HUES48 (cell line): Measurements from ENCODE around the gene PTPRN2.

ENCODE experiments used
- H3K27ac ChIP-seq: one replicate; pipeline ENCODE4 v1.7.0; 2013; ENCODE audit warnings: low read depth, low read length, inconsistent platforms
- H3K27me3 ChIP-seq: 2 replicates; pipeline ENCODE4 v1.6.1; 2013; ENCODE audit warnings: mild to moderate bottlenecking, low read length; ENCODE audit not compliant: control insufficient read depth, insufficient read depth
- H3K36me3 ChIP-seq: 2 replicates; pipeline ENCODE4 v1.6.1; 2013; ENCODE audit warnings: low read length; ENCODE audit not compliant: control insufficient read depth, insufficient read depth
- H3K4me1 ChIP-seq: 2 replicates; pipeline ENCODE4 v1.6.1; 2013; ENCODE audit warnings: mild to moderate bottlenecking, low read length; ENCODE audit not compliant: control insufficient read depth, insufficient read depth
- H3K4me3 ChIP-seq: 2 replicates; pipeline ENCODE4 v1.5.1; 2013; ENCODE audit warnings: mild to moderate bottlenecking, low read depth, low read length
- H3K9ac ChIP-seq: 2 replicates; pipeline ENCODE4 v1.6.1; 2013; ENCODE audit warnings: mild to moderate bottlenecking, low read depth, low read length, moderate library complexity
- H3K9me3 ChIP-seq: 2 replicates; pipeline ENCODE4 v1.6.1; 2013; ENCODE audit warnings: low read length; ENCODE audit not compliant: control insufficient read depth, insufficient read depth

PTPRN2 gene

GRCh38 chr7:158262284-158263109 is 325.1 kb downstream of the PTPRN2 start:
- Histone ChIP-seq H3K9ac (no peak overlapping the region), H3K27me3 (no peaks in the 10 kb centered on the region), H3K4me1 (no peaks in the 10 kb centered on the region), H3K27ac (no peak overlapping the region), H3K9me3 (peaks cover 35% of the 10 kb centered on the region), H3K4me3 (no peak overlapping the region), H3K36me3 (no peaks in the 10 kb centered on the region)

GRCh38 chr7:158261362-158262235 is 326.0 kb downstream of the PTPRN2 start:
- H3K9ac ChIP-seq: no peak overlapping the region
- H3K4me1 ChIP-seq: no peaks in the 10 kb centered on the region
- no peak overlapping the region for H3K4me3 ChIP-seq
- no peaks in the 10 kb centered on the region for H3K36me3 ChIP-seq
- no peaks in the 10 kb centered on the region for H3K27me3 ChIP-seq
- no peak overlapping the region for H3K27ac ChIP-seq
- peaks cover 35% of the 10 kb centered on the region for H3K9me3 ChIP-seq

GRCh38 chr7:158260567-158261361 is 326.9 kb downstream of the PTPRN2 start:
- no peak overlapping the region for H3K4me3 ChIP-seq
- H3K4me1 ChIP-seq: no peaks in the 10 kb centered on the region
- no peaks in the 10 kb centered on the region for H3K36me3 ChIP-seq
- H3K9me3 ChIP-seq: peaks cover 39% of the 10 kb centered on the region
- no peak overlapping the region for H3K27ac ChIP-seq
- no peak overlapping the region for H3K9ac ChIP-seq
- no peaks in the 10 kb centered on the region for H3K27me3 ChIP-seq

- H3K27me3 ChIP-seq: no peaks in the 10 kb centered on the region
- no peak overlapping the region for H3K9ac ChIP-seq
Observed at GRCh38 chr7:158259671-158260418, 327.8 kb downstream of the PTPRN2 start.

GRCh38 chr7:158259141-158259540 is 328.5 kb downstream of the PTPRN2 start:
- Histone ChIP-seq H3K27me3 (no peaks in the 10 kb centered on the region), H3K4me1 (no peaks in the 10 kb centered on the region), H3K9ac (no peak overlapping the region), H3K36me3 (no peaks in the 10 kb centered on the region), H3K27ac (no peak overlapping the region), H3K4me3 (no peak overlapping the region), H3K9me3 (peaks cover 38% of the 10 kb centered on the region)

More at GRCh38 chr7:158259671-158260418, 327.8 kb downstream of the PTPRN2 start:
- Histone ChIP-seq H3K9me3 (peaks cover 41% of the 10 kb centered on the region), H3K4me1 (no peaks in the 10 kb centered on the region), H3K27ac (peak overlapping the region; percentile 17), H3K4me3 (no peak overlapping the region), H3K36me3 (no peaks in the 10 kb centered on the region)

- H3K27ac ChIP-seq: no peak overlapping the region
- no peaks in the 10 kb centered on the region for H3K4me1 ChIP-seq
- peaks cover 38% of the 10 kb centered on the region for H3K9me3 ChIP-seq
- H3K27me3 ChIP-seq: no peaks in the 10 kb centered on the region
- no peak overlapping the region for H3K4me3 ChIP-seq
- H3K36me3 ChIP-seq: no peaks in the 10 kb centered on the region
- H3K9ac ChIP-seq: no peak overlapping the region
Observed at GRCh38 chr7:158258411-158259130, 329.1 kb downstream of the PTPRN2 start.

- Histone ChIP-seq H3K27ac (no peak overlapping the region), H3K27me3 (no peaks in the 10 kb centered on the region), H3K4me3 (no peak overlapping the region), H3K36me3 (no peaks in the 10 kb centered on the region), H3K9me3 (peaks cover 34% of the 10 kb centered on the region), H3K4me1 (no peaks in the 10 kb centered on the region), H3K9ac (no peak overlapping the region)
Observed at GRCh38 chr7:158257516-158258410, 329.9 kb downstream of the PTPRN2 start.

- Histone ChIP-seq H3K36me3 (no peaks in the 10 kb centered on the region), H3K9ac (no peak overlapping the region), H3K27ac (no peak overlapping the region), H3K9me3 (peaks cover 27% of the 10 kb centered on the region), H3K27me3 (no peaks in the 10 kb centered on the region), H3K4me3 (no peak overlapping the region), H3K4me1 (no peaks in the 10 kb centered on the region)
Observed at GRCh38 chr7:158257001-158257400, 330.6 kb downstream of the PTPRN2 start.

- no peak overlapping the region for H3K27ac ChIP-seq
- no peaks in the 10 kb centered on the region for H3K4me1 ChIP-seq
- H3K9ac ChIP-seq: no peak overlapping the region
- peaks cover 27% of the 10 kb centered on the region for H3K9me3 ChIP-seq
- H3K4me3 ChIP-seq: no peak overlapping the region
- no peaks in the 10 kb centered on the region for H3K36me3 ChIP-seq
- H3K27me3 ChIP-seq: no peaks in the 10 kb centered on the region
Observed at GRCh38 chr7:158256091-158256816, 331.4 kb downstream of the PTPRN2 start.
